SK-N-SH treated with all-trans-retinoic acid at 6 μM for 48 hours (cell line): ENCODE results near the gene VWC2L.

Source experiments
- ATAC-seq: fragments of 200-7000 bp; cut with Tn5 transposase; 3 replicates; pipeline ENCODE4 v1.9.1; 2020; ENCODE audit warnings: mild to moderate bottlenecking, moderate library complexity
- ARNTL ChIP-seq: fragments of 450-650 bp; formaldehyde crosslinking; IDR thresholded peaks from 2 replicates; pipeline ENCODE4 v1.5.0; 2020; ENCODE audit warnings: low read depth, mild to moderate bottlenecking, moderate library complexity, borderline replicate concordance
- BACH2 ChIP-seq: fragments of 250-450 bp; sonication (Bioruptor Pico); IDR thresholded peaks from 2 replicates; pipeline ENCODE4 v1.9.0; 2021; ENCODE audit warnings: mild to moderate bottlenecking, borderline replicate concordance
- CREB5 ChIP-seq: fragments of 250-450 bp; sonication (Bioruptor Pico); IDR thresholded peaks from 2 replicates; pipeline ENCODE4 v1.5.1; 2020; ENCODE audit warnings: low read depth, mild to moderate bottlenecking, moderate library complexity
- CSDC2 ChIP-seq: fragments of 250-450 bp; sonication (Bioruptor Pico); IDR thresholded peaks from 2 replicates; pipeline ENCODE4 v1.5.0; 2020; ENCODE audit warnings: mild to moderate bottlenecking, moderate library complexity
- ESRRG ChIP-seq: fragments of 250-450 bp; sonication (Bioruptor Pico); IDR thresholded peaks from 2 replicates; pipeline ENCODE4 v1.6.1; 2021; ENCODE audit warnings: mild to moderate bottlenecking
- GLIS3 ChIP-seq: fragments of 250-450 bp; sonication (Bioruptor Pico); IDR thresholded peaks from 2 replicates; pipeline ENCODE4 v1.5.0; 2020; ENCODE audit warnings: mild to moderate bottlenecking, moderate library complexity
- ISL1 ChIP-seq: fragments of 250-450 bp; sonication (Bioruptor Pico); IDR thresholded peaks from 2 replicates; pipeline ENCODE4 v2.1.2; 2022; ENCODE audit warnings: mild to moderate bottlenecking, moderate library complexity
- OSR1 ChIP-seq: fragments of 250-450 bp; sonication (Bioruptor Pico); IDR thresholded peaks from 2 replicates; pipeline ENCODE4 v1.8.0; 2022; ENCODE audit warnings: moderate library complexity, mild to moderate bottlenecking, inconsistent platforms
- POU6F1 ChIP-seq: fragments of 250-450 bp; sonication (Bioruptor Pico); IDR thresholded peaks from 2 replicates; pipeline ENCODE4 v1.8.0; 2021; ENCODE audit warnings: low read depth, mild to moderate bottlenecking, moderate library complexity, borderline replicate concordance
- PPARA ChIP-seq: fragments of 250-450 bp; sonication (Bioruptor Pico); IDR thresholded peaks from 2 replicates; pipeline ENCODE4 v1.5.0; 2020; ENCODE audit warnings: mild to moderate bottlenecking, borderline replicate concordance
- RARB ChIP-seq: fragments of 250-450 bp; sonication (Bioruptor Pico); IDR thresholded peaks from 2 replicates; pipeline ENCODE4 v1.8.0; 2021; ENCODE audit warnings: mild to moderate bottlenecking, moderate library complexity
- SNAI2 ChIP-seq: fragments of 250-450 bp; sonication (Bioruptor Pico); IDR thresholded peaks from 2 replicates; pipeline ENCODE4 v1.5.0; 2020; ENCODE audit warnings: mild to moderate bottlenecking, moderate library complexity
- TCF4 ChIP-seq: fragments of 250-450 bp; sonication (Bioruptor Pico); IDR thresholded peaks from 2 replicates; pipeline ENCODE4 v1.8.0; 2021; ENCODE audit warnings: mild to moderate bottlenecking, moderate library complexity, borderline replicate concordance
- TOX ChIP-seq: fragments of 250-450 bp; sonication (Bioruptor Pico); IDR thresholded peaks from 2 replicates; pipeline ENCODE4 v1.8.0; 2021; ENCODE audit warnings: mild to moderate bottlenecking, moderate library complexity, borderline replicate concordance
- TSHZ2 ChIP-seq: fragments of 250-450 bp; sonication (Bioruptor Pico); IDR thresholded peaks from 2 replicates; pipeline ENCODE4 v1.5.0; 2020; ENCODE audit warnings: mild to moderate bottlenecking, moderate library complexity
- ZC3H10 ChIP-seq: fragments of 250-450 bp; sonication (Bioruptor Pico); IDR thresholded peaks from 2 replicates; pipeline ENCODE4 v1.5.1; 2021; ENCODE audit warnings: mild to moderate bottlenecking, moderate library complexity
- ZFP3 ChIP-seq: fragments of 250-450 bp; sonication (Bioruptor Pico); IDR thresholded peaks from 2 replicates; pipeline ENCODE4 v1.5.0; 2020; ENCODE audit warnings: mild to moderate bottlenecking, moderate library complexity
- ZFP30 ChIP-seq: fragments of 450-650 bp; formaldehyde crosslinking; IDR thresholded peaks from 2 replicates; pipeline ENCODE4 v1.5.0; 2022; ENCODE audit warnings: mild to moderate bottlenecking, moderate library complexity
- ZNF565 ChIP-seq: fragments of 450-650 bp; formaldehyde crosslinking; conservative IDR thresholded peaks from 2 replicates; pipeline ENCODE4 v1.5.0; 2020; ENCODE audit warnings: low read depth, mild to moderate bottlenecking, moderate library complexity
- ZNF70 ChIP-seq: fragments of 450-650 bp; formaldehyde crosslinking; IDR thresholded peaks from 2 replicates; pipeline ENCODE4 v1.5.0; 2020; ENCODE audit warnings: mild to moderate bottlenecking, moderate library complexity
- ZNF8 ChIP-seq: fragments of 450-650 bp; formaldehyde crosslinking; IDR thresholded peaks from 2 replicates; pipeline ENCODE4 v1.5.0; 2020; ENCODE audit warnings: mild to moderate bottlenecking, moderate library complexity
- TF ChIP-seq, protein P1 (sequence below): fragments of 250-450 bp; sonication (Bioruptor Pico); IDR thresholded peaks from 2 replicates; pipeline ENCODE4 v1.8.0; 2020; ENCODE audit warnings: mild to moderate bottlenecking, moderate library complexity, borderline replicate concordance
- TF ChIP-seq, protein P2 (sequence below): fragments of 250-450 bp; sonication (Bioruptor Pico); IDR thresholded peaks from 2 replicates; pipeline ENCODE4 v1.5.1; 2021; ENCODE audit warnings: mild to moderate bottlenecking, moderate library complexity

The VWC2L gene

GRCh38 chr2:214533541-214533940 lies 122.7 kb downstream of the VWC2L start:
- TF ChIP-seq ISL1 (no peak), ZC3H10 (no peak), ARNTL (no peak), ZNF70 (no peak), POU6F1 (CRISPR knock-in tag) (no peak), PPARA (no peak), SNAI2 (CRISPR knock-in tag) (no peak), TOX (CRISPR knock-in tag) (no peak), TSHZ2 (CRISPR knock-in tag) (no peak)
- TF ChIP-seq, protein P1, sequence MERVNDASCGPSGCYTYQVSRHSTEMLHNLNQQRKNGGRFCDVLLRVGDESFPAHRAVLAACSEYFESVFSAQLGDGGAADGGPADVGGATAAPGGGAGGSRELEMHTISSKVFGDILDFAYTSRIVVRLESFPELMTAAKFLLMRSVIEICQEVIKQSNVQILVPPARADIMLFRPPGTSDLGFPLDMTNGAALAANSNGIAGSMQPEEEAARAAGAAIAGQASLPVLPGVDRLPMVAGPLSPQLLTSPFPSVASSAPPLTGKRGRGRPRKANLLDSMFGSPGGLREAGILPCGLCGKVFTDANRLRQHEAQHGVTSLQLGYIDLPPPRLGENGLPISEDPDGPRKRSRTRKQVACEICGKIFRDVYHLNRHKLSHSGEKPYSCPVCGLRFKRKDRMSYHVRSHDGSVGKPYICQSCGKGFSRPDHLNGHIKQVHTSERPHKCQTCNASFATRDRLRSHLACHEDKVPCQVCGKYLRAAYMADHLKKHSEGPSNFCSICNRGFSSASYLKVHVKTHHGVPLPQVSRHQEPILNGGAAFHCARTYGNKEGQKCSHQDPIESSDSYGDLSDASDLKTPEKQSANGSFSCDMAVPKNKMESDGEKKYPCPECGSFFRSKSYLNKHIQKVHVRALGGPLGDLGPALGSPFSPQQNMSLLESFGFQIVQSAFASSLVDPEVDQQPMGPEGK = no peak
- ATAC-seq = no peak

GRCh38 chr2:214536625-214537024 lies 125.8 kb downstream of the VWC2L start:
- TF ChIP-seq CSDC2 (CRISPR knock-in tag) (no peak), RARB (CRISPR knock-in tag) (no peak), PPARA (no peak), ZC3H10 (no peak), BACH2 (CRISPR knock-in tag) (no peak), CREB5 (CRISPR knock-in tag) (no peak), ZNF8 (CRISPR knock-in tag) (no peak), POU6F1 (CRISPR knock-in tag) (no peak), ZFP30 (CRISPR knock-in tag) (no peak), ZNF70 (no peak), OSR1 (CRISPR knock-in tag) (no peak)
- TF ChIP-seq, protein P2, sequence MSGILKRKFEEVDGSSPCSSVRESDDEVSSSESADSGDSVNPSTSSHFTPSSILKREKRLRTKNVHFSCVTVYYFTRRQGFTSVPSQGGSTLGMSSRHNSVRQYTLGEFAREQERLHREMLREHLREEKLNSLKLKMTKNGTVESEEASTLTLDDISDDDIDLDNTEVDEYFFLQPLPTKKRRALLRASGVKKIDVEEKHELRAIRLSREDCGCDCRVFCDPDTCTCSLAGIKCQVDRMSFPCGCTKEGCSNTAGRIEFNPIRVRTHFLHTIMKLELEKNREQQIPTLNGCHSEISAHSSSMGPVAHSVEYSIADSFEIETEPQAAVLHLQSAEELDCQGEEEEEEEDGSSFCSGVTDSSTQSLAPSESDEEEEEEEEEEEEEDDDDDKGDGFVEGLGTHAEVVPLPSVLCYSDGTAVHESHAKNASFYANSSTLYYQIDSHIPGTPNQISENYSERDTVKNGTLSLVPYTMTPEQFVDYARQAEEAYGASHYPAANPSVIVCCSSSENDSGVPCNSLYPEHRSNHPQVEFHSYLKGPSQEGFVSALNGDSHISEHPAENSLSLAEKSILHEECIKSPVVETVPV (CRISPR knock-in tag) = no peak
- no peak for ATAC-seq

- TF ChIP-seq TCF4 (CRISPR knock-in tag) = no peak
- no peak for TF ChIP-seq ZC3H10
- no peak for TF ChIP-seq CREB5 (CRISPR knock-in tag)
- no peak for TF ChIP-seq ZNF8 (CRISPR knock-in tag)
- no peak for TF ChIP-seq ARNTL
- no peak for TF ChIP-seq CSDC2 (CRISPR knock-in tag)
- no peak for TF ChIP-seq BACH2 (CRISPR knock-in tag)
- no peak for TF ChIP-seq ZNF565 (CRISPR knock-in tag)
- TF ChIP-seq ESRRG (CRISPR knock-in tag) = no peak
- no peak for TF ChIP-seq SNAI2 (CRISPR knock-in tag)
- no peak for TF ChIP-seq RARB (CRISPR knock-in tag)
- no peak for TF ChIP-seq ISL1
- TF ChIP-seq PPARA = no peak
- TF ChIP-seq ZNF70 = no peak
- TF ChIP-seq OSR1 (CRISPR knock-in tag) = no peak
- TF ChIP-seq ZFP30 (CRISPR knock-in tag) = no peak
- TF ChIP-seq GLIS3 = no peak
- no peak for TF ChIP-seq ZFP3 (CRISPR knock-in tag)
- TF ChIP-seq POU6F1 (CRISPR knock-in tag) = no peak
- TF ChIP-seq, all 23 proteins: peak for 0
- ATAC-seq = no peak
These were observed 127.1 kb downstream of the VWC2L start for GRCh38 chr2:214537929-214538328.
